Measurements from ENCODE around the gene ZSCAN32. TPM values are rescaled to one million over a fixed set of nuclear protein-coding genes. Genes with fewer than 3 reads are reported as not detected.

The ZSCAN32 gene
- total RNA-seq, 1 experiment from 2014 or later = 26.1 TPM

DNA sequence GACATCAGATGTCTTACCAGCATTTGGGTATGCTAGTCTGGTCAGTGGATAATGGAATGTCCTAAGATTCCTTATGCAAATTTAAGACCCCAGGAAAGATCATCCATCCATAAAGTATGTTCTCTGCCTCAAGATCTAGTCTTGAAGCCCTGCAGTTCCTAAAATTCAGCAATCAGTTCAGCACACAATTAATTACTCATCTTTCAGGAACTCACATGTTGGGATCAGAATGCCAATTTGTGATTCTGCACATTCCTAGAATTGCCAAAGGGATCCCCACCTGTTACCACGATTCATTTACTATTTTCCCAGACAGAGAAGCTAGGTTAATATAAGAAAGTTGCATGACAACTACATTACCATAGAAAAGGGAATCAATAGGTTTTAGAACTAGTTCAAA, 41.9 kb downstream of the ZSCAN32 start:
- H3K27ac Mint-ChIP-seq (ENCODE audit: unreplicated experiment) = no peak overlapping the region
- H3K4me1 Mint-ChIP-seq (ENCODE audit: low read depth, unreplicated experiment) = no peaks in the 10 kb centered on the region
- peaks cover 10% of the 10 kb centered on the region for H3K9me3 Mint-ChIP-seq (ENCODE audit: low read depth, unreplicated experiment)
- H3K27me3 Mint-ChIP-seq (ENCODE audit: unreplicated experiment) = peaks cover 51% of the 10 kb centered on the region
- no peak overlapping the region for H3K4me3 Mint-ChIP-seq (ENCODE audit: low read depth, unreplicated experiment)
- intact Hi-C loops (cut with micrococcal nuclease; ENCODE audit: unreplicated experiment) = no loop called here
- H3K36me3 Mint-ChIP-seq (ENCODE audit: insufficient read depth, unreplicated experiment) = no peaks in the 10 kb centered on the region
- BruUV-seq (replicated peaks) = no TSS peak
- CTCF ChIA-PET = no interaction called here
- no peak for DNase-seq
- no peak for TF ChIP-seq CTCF (IDR thresholded peaks at IDR 0.05; ENCODE audit: unreplicated experiment)

DNA sequence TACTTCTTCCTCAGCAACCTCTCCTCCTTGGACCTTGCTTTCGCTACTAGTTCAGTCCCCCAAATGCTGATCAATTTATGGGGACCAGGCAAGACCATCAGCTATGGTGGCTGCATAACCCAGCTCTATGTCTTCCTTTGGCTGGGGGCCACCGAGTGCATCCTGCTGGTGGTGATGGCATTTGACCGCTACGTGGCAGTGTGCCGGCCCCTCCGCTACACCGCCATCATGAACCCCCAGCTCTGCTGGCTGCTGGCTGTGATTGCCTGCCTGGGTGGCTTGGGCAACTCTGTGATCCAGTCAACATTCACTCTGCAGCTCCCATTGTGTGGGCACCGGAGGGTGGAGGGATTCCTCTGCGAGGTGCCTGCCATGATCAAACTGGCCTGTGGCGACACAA, 44.7 kb downstream of the ZSCAN32 start:
- TF ChIP-seq CTCF (IDR thresholded peaks at IDR 0.05; ENCODE audit: unreplicated experiment) = no peak
- peaks cover 50% of the 10 kb centered on the region for H3K27me3 Mint-ChIP-seq (ENCODE audit: unreplicated experiment)
- BruUV-seq (replicated peaks) = no TSS peak
- no peak overlapping the region for H3K27ac Mint-ChIP-seq (ENCODE audit: unreplicated experiment)
- DNase-seq = no peak
- CTCF ChIA-PET = interaction anchor here (0.6 kb wide), 1 partner anchor 111 kb away, joined by 3 read pairs; no protein-coding TSS in a partner anchor
- peaks cover 10% of the 10 kb centered on the region for H3K9me3 Mint-ChIP-seq (ENCODE audit: low read depth, unreplicated experiment)
- H3K4me3 Mint-ChIP-seq (ENCODE audit: low read depth, unreplicated experiment) = no peak overlapping the region
- intact Hi-C loops (cut with micrococcal nuclease; ENCODE audit: unreplicated experiment) = no loop called here
- no peaks in the 10 kb centered on the region for H3K4me1 Mint-ChIP-seq (ENCODE audit: low read depth, unreplicated experiment)
- H3K36me3 Mint-ChIP-seq (ENCODE audit: insufficient read depth, unreplicated experiment) = no peaks in the 10 kb centered on the region

- intact Hi-C loops (cut with micrococcal nuclease; ENCODE audit: unreplicated experiment) = no loop called here
- Mint-ChIP-seq H3K9me3 (ENCODE audit: low read depth, unreplicated experiment) (peaks cover 10% of the 10 kb centered on the region), H3K4me1 (ENCODE audit: low read depth, unreplicated experiment) (no peaks in the 10 kb centered on the region), H3K36me3 (ENCODE audit: insufficient read depth, unreplicated experiment) (no peaks in the 10 kb centered on the region), H3K4me3 (ENCODE audit: low read depth, unreplicated experiment) (no peak within 1 kb of the TSS), H3K27ac (ENCODE audit: unreplicated experiment) (no peak within 1 kb of the TSS), H3K27me3 (ENCODE audit: unreplicated experiment) (peaks cover 45% of the 10 kb centered on the region)
- no peak for TF ChIP-seq CTCF (IDR thresholded peaks at IDR 0.05; ENCODE audit: unreplicated experiment)
- no TSS peak for BruUV-seq (replicated peaks)
- CTCF ChIA-PET = no interaction called here
- no peak for DNase-seq
These were observed 45.2 kb downstream of the ZSCAN32 start, which contains the start of gene OR2C1 for GRCh38 chr16:3355589-3355988. Gene OR2C1, plus strand, starts transcription at chr16:3355889. Its CDS starts 52 bp downstream, at chr16:3355941.

DNA sequence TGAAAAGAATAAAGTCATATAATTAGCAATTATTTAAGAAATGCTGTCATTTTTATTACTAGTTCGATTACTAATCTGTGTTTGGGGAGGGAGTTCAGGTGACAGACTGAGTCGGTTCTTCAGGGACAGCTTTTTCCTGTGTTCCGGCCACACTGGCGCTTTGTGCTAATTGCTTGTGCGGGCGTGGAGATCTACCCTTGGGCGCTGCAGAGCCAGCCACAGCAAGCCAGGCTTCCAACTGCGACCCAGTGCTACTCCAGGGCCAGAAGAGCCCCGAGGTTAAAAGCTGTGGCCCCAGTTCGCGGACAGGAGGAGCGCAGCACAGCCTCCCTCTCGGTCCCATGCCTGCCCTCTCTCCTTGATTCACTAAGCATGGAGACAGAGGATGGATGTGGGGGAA, 51.6 kb downstream of the ZSCAN32 start:
- Mint-ChIP-seq H3K36me3 (ENCODE audit: insufficient read depth, unreplicated experiment) (no peaks in the 10 kb centered on the region), H3K9me3 (ENCODE audit: low read depth, unreplicated experiment) (peaks cover 2% of the 10 kb centered on the region), H3K27me3 (ENCODE audit: unreplicated experiment) (peaks cover 37% of the 10 kb centered on the region), H3K4me1 (ENCODE audit: low read depth, unreplicated experiment) (no peaks in the 10 kb centered on the region), H3K4me3 (ENCODE audit: low read depth, unreplicated experiment) (no peak overlapping the region), H3K27ac (ENCODE audit: unreplicated experiment) (no peak overlapping the region)
- no peak for DNase-seq
- no peak for TF ChIP-seq CTCF (IDR thresholded peaks at IDR 0.05; ENCODE audit: unreplicated experiment)
- intact Hi-C loops (cut with micrococcal nuclease; ENCODE audit: unreplicated experiment) = no loop called here
- no TSS peak for BruUV-seq (replicated peaks)
- CTCF ChIA-PET = no interaction called here
